WTC11 (cell line): ENCODE measurements around the gene LDHD. TPM values are rescaled to one million over a fixed set of nuclear protein-coding genes. Genes with fewer than 3 reads are reported as not detected.

ENCODE experiments used
- ATAC-seq: fragments of 200-7000 bp; cut with Tn5 transposase; 2 replicates; pipeline ENCODE4 v1.10.0; 2021; ENCODE audit warnings: mild to moderate bottlenecking, moderate library complexity
- CTCF ChIA-PET: fragments of 300-600 bp; sonication (Branson Sonifier 250); formaldehyde crosslinking; loops from one replicate; lab custom pipeline; 2021; ENCODE audit warnings: antibody characterized with exemption; lab: Charles Lee
- POLR2A ChIA-PET: fragments of 350-600 bp; sonication (Branson Sonifier 250); formaldehyde crosslinking; loops from one replicate; lab custom pipeline; 2021; ENCODE audit warnings: antibody characterized with exemption; lab: Charles Lee
- DNase-seq: peaks from one replicate; pipeline ENCODE4 v3.0.0; 2021; ENCODE audit warnings: low spot score
- H3K27ac Mint-ChIP-seq: 2 replicates; pipeline ENCODE4 v1.8.0; 2021; ENCODE audit warnings: mixed read lengths
- H3K27me3 Mint-ChIP-seq: 2 replicates; pipeline ENCODE4 v1.8.0; 2021; ENCODE audit warnings: low read depth, mild to moderate bottlenecking, moderate library complexity, mixed read lengths
- H3K36me3 Mint-ChIP-seq: 2 replicates; pipeline ENCODE4 v1.8.0; 2021; ENCODE audit warnings: mixed read lengths
- H3K4me1 Mint-ChIP-seq: 2 replicates; pipeline ENCODE4 v1.8.0; 2022; ENCODE audit warnings: mixed read lengths
- H3K4me3 Mint-ChIP-seq: 2 replicates; pipeline ENCODE4 v1.8.0; 2021; ENCODE audit warnings: mild to moderate bottlenecking, moderate library complexity, mixed read lengths
- H3K9me3 Mint-ChIP-seq: 2 replicates; pipeline ENCODE4 v1.8.0; 2021; ENCODE audit warnings: mixed read lengths
- CBFB ChIP-seq: sonication (generic); formaldehyde crosslinking; IDR thresholded peaks from 2 replicates; pipeline ENCODE4 v1.8.1; 2022; ENCODE audit warnings: mild to moderate bottlenecking, low read depth, missing genetic modification reagents
- ELF4 ChIP-seq: sonication (generic); formaldehyde crosslinking; IDR thresholded peaks from 2 replicates; pipeline ENCODE4 v1.8.1; 2022; ENCODE audit warnings: low read depth, mild to moderate bottlenecking, moderate library complexity, missing genetic modification reagents
- EMX1 ChIP-seq: fragments of 250-450 bp; sonication (Bioruptor Pico); IDR thresholded peaks from 2 replicates; pipeline ENCODE4 v1.8.0; 2021; ENCODE audit warnings: mild to moderate bottlenecking
- ETV6 ChIP-seq: sonication (generic); formaldehyde crosslinking; IDR thresholded peaks from 2 replicates; pipeline ENCODE4 v1.8.1; 2022; ENCODE audit warnings: mild to moderate bottlenecking, missing genetic modification reagents
- FOXJ3 ChIP-seq: sonication (generic); formaldehyde crosslinking; IDR thresholded peaks from 2 replicates; pipeline ENCODE4 v1.9.0; 2021; ENCODE audit warnings: missing genetic modification reagents, mild to moderate bottlenecking, borderline replicate concordance
- FOXP1 ChIP-seq: sonication (generic); formaldehyde crosslinking; IDR thresholded peaks from 2 replicates; pipeline ENCODE4 v1.8.0; 2022; ENCODE audit warnings: missing genetic modification reagents, mild to moderate bottlenecking, moderate library complexity, borderline replicate concordance
- GTF2I ChIP-seq: fragments of 250-450 bp; sonication (Bioruptor Pico); conservative IDR thresholded peaks from 2 replicates; pipeline ENCODE4 v1.4.0; 2021; ENCODE audit warnings: mild to moderate bottlenecking
- IRF2 ChIP-seq: sonication (generic); formaldehyde crosslinking; IDR thresholded peaks from 2 replicates; pipeline ENCODE4 v1.8.0; 2022; ENCODE audit warnings: low read depth, missing genetic modification reagents, borderline replicate concordance
- MAX ChIP-seq: sonication (generic); formaldehyde crosslinking; IDR thresholded peaks from 2 replicates; pipeline ENCODE4 v1.8.0; 2022; ENCODE audit warnings: mild to moderate bottlenecking, missing genetic modification reagents
- MLX ChIP-seq: sonication (generic); formaldehyde crosslinking; IDR thresholded peaks from 2 replicates; pipeline ENCODE4 v1.8.1; 2023; ENCODE audit warnings: mild to moderate bottlenecking, missing genetic modification reagents, moderate library complexity
- NFYB ChIP-seq: sonication (generic); formaldehyde crosslinking; conservative IDR thresholded peaks from 2 replicates; pipeline ENCODE4 v1.8.0; 2022; ENCODE audit warnings: low read depth, missing genetic modification reagents
- NR1H2 ChIP-seq: sonication (generic); formaldehyde crosslinking; IDR thresholded peaks from 2 replicates; pipeline ENCODE4 v1.9.0; 2021; ENCODE audit warnings: mild to moderate bottlenecking, moderate library complexity, missing genetic modification reagents
- OVOL2 ChIP-seq: fragments of 250-450 bp; sonication (Bioruptor Pico); IDR thresholded peaks from 2 replicates; pipeline ENCODE4 v1.9.0; 2021; ENCODE audit warnings: mild to moderate bottlenecking, borderline replicate concordance
- SP1 ChIP-seq: sonication (generic); formaldehyde crosslinking; conservative IDR thresholded peaks from 2 replicates; pipeline ENCODE4 v1.8.1; 2022; ENCODE audit warnings: missing genetic modification reagents
- USF1 ChIP-seq: sonication (generic); formaldehyde crosslinking; IDR thresholded peaks from 2 replicates; pipeline ENCODE4 v1.8.0; 2022; ENCODE audit warnings: mild to moderate bottlenecking, missing genetic modification reagents
- ZBTB43 ChIP-seq: sonication (generic); formaldehyde crosslinking; IDR thresholded peaks from 2 replicates; pipeline ENCODE4 v1.8.1; 2023; ENCODE audit warnings: mild to moderate bottlenecking, missing genetic modification reagents
- ZNF232 ChIP-seq: sonication (generic); formaldehyde crosslinking; IDR thresholded peaks from 2 replicates; pipeline ENCODE4 v1.8.0; 2022; ENCODE audit warnings: mild to moderate bottlenecking, missing genetic modification reagents
- ZNF425 ChIP-seq: fragments of 250-450 bp; sonication (Bioruptor Pico); conservative IDR thresholded peaks from 2 replicates; pipeline ENCODE4 v1.9.0; 2021; ENCODE audit warnings: mild to moderate bottlenecking
- ZNF512 ChIP-seq: sonication (generic); formaldehyde crosslinking; IDR thresholded peaks from 2 replicates; pipeline ENCODE4 v1.8.1; 2022; ENCODE audit warnings: missing genetic modification reagents, borderline replicate concordance
- ZNF671 ChIP-seq: fragments of 250-450 bp; sonication (Bioruptor Pico); IDR thresholded peaks from 2 replicates; pipeline ENCODE4 v1.8.0; 2021; ENCODE audit warnings: mild to moderate bottlenecking
- total RNA-seq: library from RNA; stranded (reverse); gene quantifications from 3 replicates; pipeline ENCODE4 v1.2.3, GENCODE V29; 2021
- TF ChIP-seq, protein P1 (sequence below): sonication (generic); formaldehyde crosslinking; IDR thresholded peaks from 2 replicates; pipeline ENCODE4 v1.8.1; 2022; ENCODE audit warnings: mild to moderate bottlenecking, moderate library complexity, missing genetic modification reagents

The LDHD gene
- total RNA-seq, 1 experiment from 2014 or later, result 12.3 TPM

DNA sequence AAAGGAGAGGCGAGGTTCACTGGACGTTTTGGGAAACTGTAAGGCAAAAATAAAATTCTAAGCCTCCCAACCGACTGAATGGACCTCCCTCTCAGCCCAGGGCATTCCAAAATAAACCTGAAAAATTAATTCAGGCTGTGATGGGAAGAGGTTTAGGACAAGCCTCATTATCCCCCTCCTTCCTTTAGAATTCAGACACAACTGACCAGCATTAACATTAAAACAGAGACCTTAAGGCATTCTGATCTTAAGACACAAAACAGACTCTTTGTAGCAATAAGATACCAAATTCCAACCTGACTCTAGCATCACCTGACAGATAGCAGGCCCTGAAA, 298 bp upstream of the LDHD start:
- ChIA-PET CTCF (interaction anchor here (1.2 kb wide), 2 partner anchors 118 to 254 kb away, joined by 3 read pairs; partner anchors contain the start of gene ZNRF1), POLR2A (no interaction called here)
- Mint-ChIP-seq H3K27ac (peak overlapping the region; percentile 92), H3K9me3 (peaks cover 6% of the 10 kb centered on the region), H3K27me3 (no peaks in the 10 kb centered on the region), H3K36me3 (peaks cover 6% of the 10 kb centered on the region), H3K4me3 (peak overlapping the region; percentile 69), H3K4me1 (peaks cover 57% of the 10 kb centered on the region)
- ATAC-seq, result peak; percentile 6
- no peak for DNase-seq
- TF ChIP-seq ZNF512 (CRISPR knock-in tag), result no peak
- no peak for TF ChIP-seq ZNF232 (CRISPR knock-in tag)
- TF ChIP-seq FOXJ3 (CRISPR knock-in tag), result no peak
- no peak for TF ChIP-seq IRF2 (CRISPR knock-in tag)
- TF ChIP-seq OVOL2 (CRISPR knock-in tag), result no peak
- no peak for TF ChIP-seq SP1 (CRISPR knock-in tag)
- TF ChIP-seq ZNF671 (CRISPR knock-in tag), result no peak
- no peak for TF ChIP-seq ETV6 (CRISPR knock-in tag)
- TF ChIP-seq GTF2I (CRISPR knock-in tag), result no peak
- no peak for TF ChIP-seq MLX (CRISPR knock-in tag)
- no peak for TF ChIP-seq ELF4
- no peak for TF ChIP-seq CBFB (CRISPR knock-in tag)
- no peak for TF ChIP-seq EMX1 (CRISPR knock-in tag)
- TF ChIP-seq NFYB, result no peak

GRCh38 chr16:75114946-75115825, 1.4 kb downstream of the LDHD start:
- no peaks in the 10 kb centered on the region for H3K9me3 Mint-ChIP-seq
- TF ChIP-seq GTF2I (CRISPR knock-in tag) (no peak), ETV6 (CRISPR knock-in tag) (no peak), ZNF425 (CRISPR knock-in tag) (no peak), ZBTB43 (CRISPR knock-in tag) (no peak), NR1H2 (no peak), CBFB (CRISPR knock-in tag) (no peak), ELF4 (no peak), FOXP1 (no peak), USF1 (CRISPR knock-in tag) (no peak), MAX (no peak)
- TF ChIP-seq, protein P1, sequence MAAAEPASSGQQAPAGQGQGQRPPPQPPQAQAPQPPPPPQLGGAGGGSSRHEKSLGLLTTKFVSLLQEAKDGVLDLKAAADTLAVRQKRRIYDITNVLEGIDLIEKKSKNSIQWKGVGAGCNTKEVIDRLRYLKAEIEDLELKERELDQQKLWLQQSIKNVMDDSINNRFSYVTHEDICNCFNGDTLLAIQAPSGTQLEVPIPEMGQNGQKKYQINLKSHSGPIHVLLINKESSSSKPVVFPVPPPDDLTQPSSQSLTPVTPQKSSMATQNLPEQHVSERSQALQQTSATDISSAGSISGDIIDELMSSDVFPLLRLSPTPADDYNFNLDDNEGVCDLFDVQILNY (CRISPR knock-in tag), result no peak
- no peak overlapping the region for H3K4me3 Mint-ChIP-seq
- CTCF ChIA-PET, result no interaction called here
- H3K4me1 Mint-ChIP-seq, result peaks cover 70% of the 10 kb centered on the region
- no peaks in the 10 kb centered on the region; the same call in 1 of the 2 replicates for H3K36me3 Mint-ChIP-seq
- DNase-seq (no peak), ATAC-seq (no peak)
- POLR2A ChIA-PET, result no interaction called here
- H3K27ac Mint-ChIP-seq, result no peak overlapping the region
- no peaks in the 10 kb centered on the region for H3K27me3 Mint-ChIP-seq
